Fibroblast of lung (primary cell): ENCODE results near the gene TAS2R1.

ENCODE experiments used
- EZH2 ChIP-seq: IDR thresholded peaks from 2 replicates; pipeline ENCODE4 v1.5.1; 2012; ENCODE audit warnings: low read length, control low read depth, mild to moderate bottlenecking; ENCODE audit errors: missing control alignments
- TF ChIP-seq, protein P1 (sequence below), 2 donors: IDR thresholded peaks in 1 of 2; conservative IDR thresholded peaks in 1 of 2; 1 replicate in 1 of 2; 2 replicates in 1 of 2; pipeline ENCODE4 v1.5.1; 2011 to 2012; ENCODE audit warnings: low read length in 2 of 2, control low read depth in 1 of 2, inconsistent platforms in 1 of 2, low read depth in 1 of 2, mild to moderate bottlenecking in 1 of 2

DNA sequence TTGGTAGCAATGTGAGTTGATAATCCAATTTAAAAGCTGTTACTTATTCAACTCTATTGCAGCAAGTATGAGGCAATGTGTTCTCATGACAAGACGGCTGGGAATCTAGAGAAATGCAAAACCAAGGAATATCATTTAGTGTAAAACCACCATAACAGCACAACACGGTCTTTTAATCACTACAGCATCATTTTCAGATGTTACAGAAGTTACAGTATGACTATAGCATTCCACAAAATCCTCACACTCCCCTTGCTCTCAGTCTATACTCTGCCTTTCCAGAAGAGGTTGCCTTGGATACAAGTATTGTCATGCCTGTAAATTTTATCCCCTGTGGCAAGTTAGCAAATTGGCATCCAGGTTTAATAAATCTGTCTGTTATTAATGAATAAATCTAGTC lies 28.6 kb upstream of the TAS2R1 start:
- TF ChIP-seq, protein P1, sequence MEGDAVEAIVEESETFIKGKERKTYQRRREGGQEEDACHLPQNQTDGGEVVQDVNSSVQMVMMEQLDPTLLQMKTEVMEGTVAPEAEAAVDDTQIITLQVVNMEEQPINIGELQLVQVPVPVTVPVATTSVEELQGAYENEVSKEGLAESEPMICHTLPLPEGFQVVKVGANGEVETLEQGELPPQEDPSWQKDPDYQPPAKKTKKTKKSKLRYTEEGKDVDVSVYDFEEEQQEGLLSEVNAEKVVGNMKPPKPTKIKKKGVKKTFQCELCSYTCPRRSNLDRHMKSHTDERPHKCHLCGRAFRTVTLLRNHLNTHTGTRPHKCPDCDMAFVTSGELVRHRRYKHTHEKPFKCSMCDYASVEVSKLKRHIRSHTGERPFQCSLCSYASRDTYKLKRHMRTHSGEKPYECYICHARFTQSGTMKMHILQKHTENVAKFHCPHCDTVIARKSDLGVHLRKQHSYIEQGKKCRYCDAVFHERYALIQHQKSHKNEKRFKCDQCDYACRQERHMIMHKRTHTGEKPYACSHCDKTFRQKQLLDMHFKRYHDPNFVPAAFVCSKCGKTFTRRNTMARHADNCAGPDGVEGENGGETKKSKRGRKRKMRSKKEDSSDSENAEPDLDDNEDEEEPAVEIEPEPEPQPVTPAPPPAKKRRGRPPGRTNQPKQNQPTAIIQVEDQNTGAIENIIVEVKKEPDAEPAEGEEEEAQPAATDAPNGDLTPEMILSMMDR (conservative IDR thresholded peaks at IDR 0.05 in 1 of 2, IDR thresholded peaks at IDR 0.05 in 1 of 2; ENCODE audit: low read depth in 1 of 2, low read length in 2 of 2), result no peak
- TF ChIP-seq EZH2, result no peak
